Ovary (tissue), 9 donors: ENCODE results near the gene EEF2. TPM values are rescaled to one million over a fixed set of nuclear protein-coding genes. Genes with fewer than 3 reads are reported as not detected.
"Not testable (repeated sequence)": the region's sequence is repeated elsewhere in the genome, so short reads cannot be mapped to it uniquely, and the experiment has no call there.

Experiments used
- DNase-seq, 5 donors: peaks; one replicate each; pipeline ENCODE4 v3.0.0-alpha.2; 2019 to 2020
- H3K27ac ChIP-seq, 2 donors: fragments of 200-600 bp; one replicate each; pipeline versions ENCODE4 v1.5.1 to v1.8.0; 2019 to 2022
- H3K27me3 ChIP-seq: fragments of 200-600 bp; one replicate; pipeline ENCODE4 v1.8.0; 2022
- H3K36me3 ChIP-seq: fragments of 200-600 bp; sonication (generic); one replicate; pipeline ENCODE4 v1.5.1; 2019
- H3K4me1 ChIP-seq: one replicate; pipeline ENCODE4 v1.8.1; 2013; ENCODE audit warnings: mild to moderate bottlenecking, moderate library complexity; ENCODE audit not compliant: insufficient read depth
- H3K4me3 ChIP-seq: fragments of 200-600 bp; sonication (generic); one replicate; pipeline ENCODE4 v1.5.1; 2017
- H3K9me3 ChIP-seq, 2 donors: fragments of 200-600 bp in 1 of 2; sonication (generic) in 1 of 2; one replicate each; pipeline versions ENCODE4 v1.5.1 to v1.8.1; 2013 to 2019; ENCODE audit warnings: mild to moderate bottlenecking in 1 of 2, moderate library complexity in 1 of 2
- EP300 ChIP-seq: sonication (generic); formaldehyde crosslinking; IDR thresholded peaks from one replicate; pipeline ENCODE4 v1.6.1; 2017; ENCODE audit warnings: antibody characterized with exemption
- POLR2A ChIP-seq: fragments of 450-650 bp; IDR thresholded peaks from one replicate; pipeline ENCODE4 v1.6.1; 2017; ENCODE audit warnings: antibody characterized with exemption, mild to moderate bottlenecking, moderate library complexity
- WGBS, 3 donors: extraction: QIAGEN DNeasy Blood & Tissue Kit in 1 of 3; methylation state at CpG; one replicate each; pipeline versions ENCODE4 v1.1.5 to v1.1.7; 2013 to 2017; 5-methylcytosine and 5-hydroxymethylcytosine counted together
- intact Hi-C, 4 donors: fragments of 100-400 bp; cut with DNase I; formaldehyde crosslinking; loops; one replicate each; pipeline versions ENCODE4 v1.11.0 to v1.15.1; 2022 to 2023
- polyA plus RNA-seq, 2 donors: library from polyadenylated mRNA; stranded (reverse); fragments of 200-250 nt in 1 of 2; fragments of 350-450 nt in 1 of 2; fragmentation: Illumina TruSeq in 1 of 2; extraction: RNeasy Lipid Tissue Mini Kit (QIAGEN cat#74804) in 1 of 2; gene quantifications; one replicate each; pipeline ENCODE4 v1.2.3, GENCODE V29; 2013 to 2014
- total RNA-seq, 7 donors: library from RNA; depleted of rRNA in 2 of 7; stranded (reverse); fragments of >200 nt in 2 of 7; fragmentation: NEBNext Ultra II Directional in 3 of 7; extraction: Animal tissue kit (Norgen Biotek cat#: 25700) in 3 of 7; gene quantifications; one replicate each; pipeline versions ENCODE4 v1.1.0 to v1.2.4, GENCODE V29; 2016 to 2023
- TF ChIP-seq, protein P1 (sequence below), 3 donors: fragments of 450-650 bp in 2 of 3; fragments of 200-600 bp in 1 of 3; IDR thresholded peaks; one replicate each; pipeline versions ENCODE4 v1.5.1 to v1.8.0; 2016 to 2022; ENCODE audit warnings: antibody characterized with exemption in 3 of 3, mild to moderate bottlenecking in 1 of 3
- donor health status: DM: no; HTN: no; CAD: no; lungs with moderate emphysema.
- donor health status: DM: no; HTN: no; CAD: no.
- donor health status: Bipolar disorder and iron deficiency.
- donor health status: DM: yes; HTN: yes; CAD: no.
- donor health status: DM: no; HTN: no; CAD: no.
- donor health status: DM: yes; HTN: yes; CAD: no.

The EEF2 gene
- total and polyA plus RNA-seq, 9 donors: 1,491 to 4,634 (median 3,960) TPM

DNA sequence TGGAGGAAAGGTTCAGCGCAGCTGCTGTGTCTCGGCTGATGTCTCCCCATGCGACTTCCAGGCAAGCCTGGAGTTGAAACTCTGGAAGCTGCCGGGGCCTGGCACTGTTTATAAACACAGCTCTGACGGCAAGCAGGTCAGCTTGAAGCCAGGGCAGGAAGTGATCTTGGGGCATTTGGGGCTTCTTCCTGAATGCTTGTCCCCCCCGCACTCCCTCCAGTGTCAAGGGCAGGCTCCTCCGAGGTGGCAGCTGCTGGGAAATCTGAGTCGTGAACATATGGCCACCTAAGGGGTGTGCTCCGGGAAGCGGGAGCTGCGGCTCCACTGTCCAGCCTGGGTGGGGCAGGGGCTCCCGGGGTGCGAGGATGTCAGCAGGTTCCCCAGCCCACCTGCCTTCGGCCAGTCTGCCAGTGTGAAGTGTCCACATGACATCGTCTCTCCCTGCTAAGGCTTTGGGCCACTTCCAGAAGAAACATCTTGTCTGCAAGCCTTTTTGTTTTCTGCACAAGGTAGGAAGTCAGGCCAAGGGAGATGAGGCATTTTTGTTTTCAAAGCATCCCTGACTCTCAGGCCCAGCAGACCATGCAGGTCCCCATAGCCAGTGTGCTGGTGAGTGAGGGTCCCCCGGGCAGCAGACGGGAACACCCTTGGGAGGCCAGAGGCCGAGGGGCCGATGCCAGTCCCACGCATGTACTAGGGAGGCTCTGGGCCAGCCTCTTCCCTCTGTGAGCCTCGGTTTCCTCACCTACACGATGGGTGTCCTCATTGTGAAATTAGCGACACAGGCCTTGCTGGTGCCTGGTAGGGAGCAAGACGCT, 24.9 kb upstream of the EEF2 start:
- Histone ChIP-seq H3K36me3 (no peaks in the 10 kb centered on the region), H3K27ac (peak overlapping the region in 1 of 2 donors; percentile 29), H3K9me3 (no peaks in the 10 kb centered on the region), H3K4me3 (no peak overlapping the region), H3K4me1 (peaks cover 22% of the 10 kb centered on the region), H3K27me3 (no peaks in the 10 kb centered on the region)
- 33 to 47% (median 37%) methylated on average over 24 of the region's 24 CpGs for WGBS, 3 donors
- intact Hi-C loops: loop anchor here in 2 of 4 donors (5.0 to 10.0 kb wide), 2 partner anchors 47 to 105 kb away; no protein-coding TSS in a partner anchor
- TF ChIP-seq, protein P1, sequence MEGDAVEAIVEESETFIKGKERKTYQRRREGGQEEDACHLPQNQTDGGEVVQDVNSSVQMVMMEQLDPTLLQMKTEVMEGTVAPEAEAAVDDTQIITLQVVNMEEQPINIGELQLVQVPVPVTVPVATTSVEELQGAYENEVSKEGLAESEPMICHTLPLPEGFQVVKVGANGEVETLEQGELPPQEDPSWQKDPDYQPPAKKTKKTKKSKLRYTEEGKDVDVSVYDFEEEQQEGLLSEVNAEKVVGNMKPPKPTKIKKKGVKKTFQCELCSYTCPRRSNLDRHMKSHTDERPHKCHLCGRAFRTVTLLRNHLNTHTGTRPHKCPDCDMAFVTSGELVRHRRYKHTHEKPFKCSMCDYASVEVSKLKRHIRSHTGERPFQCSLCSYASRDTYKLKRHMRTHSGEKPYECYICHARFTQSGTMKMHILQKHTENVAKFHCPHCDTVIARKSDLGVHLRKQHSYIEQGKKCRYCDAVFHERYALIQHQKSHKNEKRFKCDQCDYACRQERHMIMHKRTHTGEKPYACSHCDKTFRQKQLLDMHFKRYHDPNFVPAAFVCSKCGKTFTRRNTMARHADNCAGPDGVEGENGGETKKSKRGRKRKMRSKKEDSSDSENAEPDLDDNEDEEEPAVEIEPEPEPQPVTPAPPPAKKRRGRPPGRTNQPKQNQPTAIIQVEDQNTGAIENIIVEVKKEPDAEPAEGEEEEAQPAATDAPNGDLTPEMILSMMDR (IDR thresholded peaks at IDR 0.05): no peak
- TF ChIP-seq EP300: no peak
- TF ChIP-seq POLR2A: no peak
- peak in 3 of 5 donors; percentile 32 to 61 (median 36) for DNase-seq

GRCh38 chr19:4007836-4008539, 22.7 kb upstream of the EEF2 start:
- peak overlapping the region; percentile 75 to 88 for H3K27ac ChIP-seq
- H3K4me3 ChIP-seq: peak overlapping the region; percentile 91
- TF ChIP-seq, protein P1 (IDR thresholded peaks at IDR 0.05): no peak
- no peak for TF ChIP-seq POLR2A
- no peak for TF ChIP-seq EP300
- DNase-seq: peak; percentile 34 to 63 (median 53)
- peaks cover 22% of the 10 kb centered on the region for H3K4me1 ChIP-seq
- no peaks in the 10 kb centered on the region for H3K36me3 ChIP-seq
- intact Hi-C loops: no loop called here
- H3K27me3 ChIP-seq: no peaks in the 10 kb centered on the region
- no peaks in the 10 kb centered on the region for H3K9me3 ChIP-seq
- 0 to 1% (median 0%) methylated on average over 28 to 55 of the region's 55 CpGs for WGBS, 3 donors

- H3K27ac ChIP-seq: peak within 1 kb of the TSS; percentile 75 to 88
These were observed 22.0 kb upstream of the EEF2 start, which contains the start of gene PIAS4 for GRCh38 chr19:4007021-4007835. Gene PIAS4, plus strand, starts transcription at chr19:4007736. Its CDS starts 25 bp downstream, at chr19:4007761.

GRCh38 chr19:4005436-4005835, 20.2 kb upstream of the EEF2 start:
- 93 to 95% (median 95%) methylated on average over 9 of the region's 9 CpGs for WGBS, 3 donors
- H3K4me1 ChIP-seq: peaks cover 18% of the 10 kb centered on the region
- DNase-seq, H3K27ac ChIP-seq, H3K4me3 ChIP-seq, H3K27me3 ChIP-seq, H3K9me3 ChIP-seq, intact Hi-C loops, H3K36me3 ChIP-seq: not testable (repeated sequence)

More at GRCh38 chr19:4007021-4007835, 22.0 kb upstream of the EEF2 start, which contains the start of gene PIAS4:
- Histone ChIP-seq H3K27me3 (no peaks in the 10 kb centered on the region), H3K36me3 (no peaks in the 10 kb centered on the region), H3K9me3 (no peaks in the 10 kb centered on the region), H3K4me1 (peaks cover 22% of the 10 kb centered on the region), H3K4me3 (peak within 1 kb of the TSS; percentile 91)
- 0% methylated on average over 44 to 91 of the region's 91 CpGs for WGBS, 3 donors
- intact Hi-C loops: no loop called here
- TF ChIP-seq EP300 (no peak), POLR2A (peak; percentile 33)
- TF ChIP-seq, protein P1 (IDR thresholded peaks at IDR 0.05): peak in 1 of 3 donors; percentile 4
- peak; percentile 95 to 98 (median 97) for DNase-seq

GRCh38 chr19:4000798-4001197, 15.5 kb upstream of the EEF2 start:
- H3K27me3 ChIP-seq, intact Hi-C loops, H3K36me3 ChIP-seq, DNase-seq, H3K4me1 ChIP-seq, H3K9me3 ChIP-seq, H3K27ac ChIP-seq, H3K4me3 ChIP-seq: not testable (repeated sequence)
- 90 to 92% (median 92%) methylated on average over 5 of the region's 5 CpGs for WGBS, 3 donors

GRCh38 chr19:3998667-3999412, 13.6 kb upstream of the EEF2 start:
- H3K4me3 ChIP-seq, H3K27ac ChIP-seq, H3K36me3 ChIP-seq, H3K9me3 ChIP-seq, DNase-seq, H3K4me1 ChIP-seq, intact Hi-C loops, H3K27me3 ChIP-seq: not testable (repeated sequence)
- WGBS, 3 donors: 80 to 83% (median 82%) methylated on average over 29 of the region's 29 CpGs
